ENCODE measurements around the gene ADGRB3.

Gene ADGRB3

DNA sequence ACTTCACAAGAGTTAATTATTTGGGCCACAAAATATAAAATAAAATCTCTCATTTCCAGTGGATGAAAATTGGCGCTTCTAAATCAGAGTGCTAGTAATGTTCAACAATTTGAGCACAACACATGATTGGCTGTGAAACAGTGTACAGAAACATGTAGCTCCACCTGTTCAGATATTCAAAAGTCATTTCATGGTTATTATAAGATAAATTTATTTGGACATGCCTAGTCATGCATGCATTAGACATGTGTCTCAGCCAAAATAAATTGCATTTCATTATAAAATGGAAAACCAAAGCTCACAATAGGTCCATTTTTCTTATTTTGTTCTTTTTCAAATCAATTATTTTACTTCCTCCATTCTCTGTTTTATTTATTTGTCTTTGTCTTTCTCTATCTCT, 786.9 kb downstream of the ADGRB3 start:
- Histone ChIP-seq H3K9me3 (replicated peaks; ENCODE audit: insufficient read depth, low read length) (no peaks in the 10 kb centered on the region), H2AFZ (ENCODE audit: low read length) (no peak overlapping the region), H3K27ac (ENCODE audit: low read length) (no peak overlapping the region), H3K4me1 (ENCODE audit: low read length) (peaks cover 7% of the 10 kb centered on the region; the same call in 1 of the 2 replicates), H3K36me3 (replicated peaks; ENCODE audit: insufficient read depth, low read length) (no peaks in the 10 kb centered on the region), H3K4me2 (ENCODE audit: low read depth, low read length) (no peak overlapping the region), H3K9ac (ENCODE audit: low read length) (no peak overlapping the region), H3K79me2 (ENCODE audit: low read length) (no peaks in the 10 kb centered on the region), H3K4me3 (ENCODE audit: low read length) (no peak overlapping the region), H3F3A (ENCODE audit: insufficient read depth, low read length) (no peaks in the 10 kb centered on the region), H4K20me1 (ENCODE audit: insufficient read depth, low read length) (no peaks in the 10 kb centered on the region), H3K9me2 (replicated peaks; ENCODE audit: insufficient read depth, low read length) (no peaks in the 10 kb centered on the region), H3K27me3 (replicated peaks; ENCODE audit: insufficient read depth, low read length) (no peaks in the 10 kb centered on the region)
- no peak for DNase-seq
- no peak for TF ChIP-seq EZH2 (optimal IDR thresholded peaks at IDR 0.05; ENCODE audit: low read depth, low read length)
- no peak for TF ChIP-seq EZH2phosphoT487 (IDR thresholded peaks at IDR 0.05; ENCODE audit: low read length)
- TF ChIP-seq, protein P1, sequence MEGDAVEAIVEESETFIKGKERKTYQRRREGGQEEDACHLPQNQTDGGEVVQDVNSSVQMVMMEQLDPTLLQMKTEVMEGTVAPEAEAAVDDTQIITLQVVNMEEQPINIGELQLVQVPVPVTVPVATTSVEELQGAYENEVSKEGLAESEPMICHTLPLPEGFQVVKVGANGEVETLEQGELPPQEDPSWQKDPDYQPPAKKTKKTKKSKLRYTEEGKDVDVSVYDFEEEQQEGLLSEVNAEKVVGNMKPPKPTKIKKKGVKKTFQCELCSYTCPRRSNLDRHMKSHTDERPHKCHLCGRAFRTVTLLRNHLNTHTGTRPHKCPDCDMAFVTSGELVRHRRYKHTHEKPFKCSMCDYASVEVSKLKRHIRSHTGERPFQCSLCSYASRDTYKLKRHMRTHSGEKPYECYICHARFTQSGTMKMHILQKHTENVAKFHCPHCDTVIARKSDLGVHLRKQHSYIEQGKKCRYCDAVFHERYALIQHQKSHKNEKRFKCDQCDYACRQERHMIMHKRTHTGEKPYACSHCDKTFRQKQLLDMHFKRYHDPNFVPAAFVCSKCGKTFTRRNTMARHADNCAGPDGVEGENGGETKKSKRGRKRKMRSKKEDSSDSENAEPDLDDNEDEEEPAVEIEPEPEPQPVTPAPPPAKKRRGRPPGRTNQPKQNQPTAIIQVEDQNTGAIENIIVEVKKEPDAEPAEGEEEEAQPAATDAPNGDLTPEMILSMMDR (IDR thresholded peaks at IDR 0.05; ENCODE audit: low read length), result no peak

DNA sequence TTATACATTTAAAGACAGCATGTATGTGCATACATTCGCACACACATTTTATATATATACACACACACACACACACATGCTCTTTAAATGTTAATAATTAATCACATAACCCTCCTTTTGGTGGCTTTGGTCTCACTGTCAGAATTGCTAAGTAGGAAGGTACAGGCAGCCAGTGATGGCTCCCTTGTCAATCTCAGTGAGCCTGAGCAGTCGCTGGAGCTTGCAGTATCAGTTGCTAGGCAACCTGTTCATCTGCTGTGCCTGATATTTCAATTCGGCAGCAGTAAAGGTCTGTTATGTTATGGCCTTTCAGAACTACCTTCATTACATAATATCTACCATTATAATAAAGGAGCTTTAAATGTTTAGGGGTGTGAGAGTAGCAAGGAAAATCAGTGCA, 787.4 kb downstream of the ADGRB3 start:
- H3K9me3 ChIP-seq (replicated peaks; ENCODE audit: insufficient read depth, low read length), result no peaks in the 10 kb centered on the region
- TF ChIP-seq EZH2phosphoT487 (IDR thresholded peaks at IDR 0.05; ENCODE audit: low read length), result no peak
- no peak for TF ChIP-seq EZH2 (optimal IDR thresholded peaks at IDR 0.05; ENCODE audit: low read depth, low read length)
- TF ChIP-seq, protein P1 (IDR thresholded peaks at IDR 0.05; ENCODE audit: low read length), result no peak
- no peaks in the 10 kb centered on the region for H3K79me2 ChIP-seq (ENCODE audit: low read length)
- H3K4me3 ChIP-seq (ENCODE audit: low read length), result no peak overlapping the region
- H2AFZ ChIP-seq (ENCODE audit: low read length), result no peak overlapping the region
- H3K4me2 ChIP-seq (ENCODE audit: low read depth, low read length), result no peak overlapping the region
- no peak overlapping the region for H3K9ac ChIP-seq (ENCODE audit: low read length)
- H3K9me2 ChIP-seq (replicated peaks; ENCODE audit: insufficient read depth, low read length), result no peaks in the 10 kb centered on the region
- H3K4me1 ChIP-seq (ENCODE audit: low read length), result peaks cover 7% of the 10 kb centered on the region; the same call in 1 of the 2 replicates
- no peaks in the 10 kb centered on the region for H3F3A ChIP-seq (ENCODE audit: insufficient read depth, low read length)
- no peaks in the 10 kb centered on the region for H3K27me3 ChIP-seq (replicated peaks; ENCODE audit: insufficient read depth, low read length)
- H3K36me3 ChIP-seq (replicated peaks; ENCODE audit: insufficient read depth, low read length), result no peaks in the 10 kb centered on the region
- no peak for DNase-seq
- no peak overlapping the region for H3K27ac ChIP-seq (ENCODE audit: low read length)
- H4K20me1 ChIP-seq (ENCODE audit: insufficient read depth, low read length), result no peaks in the 10 kb centered on the region

DNA sequence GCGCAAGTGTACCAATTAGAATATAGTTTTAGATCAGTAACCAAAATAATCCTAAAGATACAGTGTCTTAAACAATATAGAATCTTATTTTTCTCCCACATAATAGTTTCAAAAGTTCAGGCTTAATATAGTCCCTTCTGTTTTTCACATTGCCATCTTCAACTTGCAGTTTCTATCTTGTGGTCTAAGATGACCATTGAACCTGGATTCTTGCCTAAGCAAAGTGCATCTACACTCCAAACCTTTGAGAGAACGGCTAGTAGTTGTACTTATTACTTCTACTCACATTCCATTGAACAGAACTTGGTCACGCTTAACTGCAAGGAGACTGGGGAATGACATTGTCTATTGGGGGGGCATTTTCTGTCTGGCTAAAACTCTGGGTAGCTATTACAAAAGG, 788.7 kb downstream of the ADGRB3 start:
- Histone ChIP-seq H3K27ac (ENCODE audit: low read length) (no peak overlapping the region), H3K4me2 (ENCODE audit: low read depth, low read length) (no peak overlapping the region), H3K9me2 (replicated peaks; ENCODE audit: insufficient read depth, low read length) (no peaks in the 10 kb centered on the region), H3K4me3 (ENCODE audit: low read length) (no peak overlapping the region), H3K36me3 (replicated peaks; ENCODE audit: insufficient read depth, low read length) (no peaks in the 10 kb centered on the region), H2AFZ (ENCODE audit: low read length) (no peak overlapping the region), H4K20me1 (ENCODE audit: insufficient read depth, low read length) (no peaks in the 10 kb centered on the region), H3K79me2 (ENCODE audit: low read length) (no peaks in the 10 kb centered on the region), H3K4me1 (ENCODE audit: low read length) (peaks cover 7% of the 10 kb centered on the region; the same call in 1 of the 2 replicates), H3K9ac (ENCODE audit: low read length) (no peak overlapping the region), H3K9me3 (replicated peaks; ENCODE audit: insufficient read depth, low read length) (no peaks in the 10 kb centered on the region), H3K27me3 (replicated peaks; ENCODE audit: insufficient read depth, low read length) (no peaks in the 10 kb centered on the region), H3F3A (ENCODE audit: insufficient read depth, low read length) (no peaks in the 10 kb centered on the region)
- TF ChIP-seq EZH2 (optimal IDR thresholded peaks at IDR 0.05; ENCODE audit: low read depth, low read length) (no peak), EZH2phosphoT487 (IDR thresholded peaks at IDR 0.05; ENCODE audit: low read length) (no peak)
- TF ChIP-seq, protein P1 (IDR thresholded peaks at IDR 0.05; ENCODE audit: low read length), result no peak
- peak; percentile 24 for DNase-seq
